ENCODE data around the gene ANKRD53. TPM values are rescaled to one million over a fixed set of nuclear protein-coding genes. Genes with fewer than 3 reads are reported as not detected.

The ANKRD53 gene
- total RNA-seq, 1 donor from 2014 or later: 2.5 TPM

DNA sequence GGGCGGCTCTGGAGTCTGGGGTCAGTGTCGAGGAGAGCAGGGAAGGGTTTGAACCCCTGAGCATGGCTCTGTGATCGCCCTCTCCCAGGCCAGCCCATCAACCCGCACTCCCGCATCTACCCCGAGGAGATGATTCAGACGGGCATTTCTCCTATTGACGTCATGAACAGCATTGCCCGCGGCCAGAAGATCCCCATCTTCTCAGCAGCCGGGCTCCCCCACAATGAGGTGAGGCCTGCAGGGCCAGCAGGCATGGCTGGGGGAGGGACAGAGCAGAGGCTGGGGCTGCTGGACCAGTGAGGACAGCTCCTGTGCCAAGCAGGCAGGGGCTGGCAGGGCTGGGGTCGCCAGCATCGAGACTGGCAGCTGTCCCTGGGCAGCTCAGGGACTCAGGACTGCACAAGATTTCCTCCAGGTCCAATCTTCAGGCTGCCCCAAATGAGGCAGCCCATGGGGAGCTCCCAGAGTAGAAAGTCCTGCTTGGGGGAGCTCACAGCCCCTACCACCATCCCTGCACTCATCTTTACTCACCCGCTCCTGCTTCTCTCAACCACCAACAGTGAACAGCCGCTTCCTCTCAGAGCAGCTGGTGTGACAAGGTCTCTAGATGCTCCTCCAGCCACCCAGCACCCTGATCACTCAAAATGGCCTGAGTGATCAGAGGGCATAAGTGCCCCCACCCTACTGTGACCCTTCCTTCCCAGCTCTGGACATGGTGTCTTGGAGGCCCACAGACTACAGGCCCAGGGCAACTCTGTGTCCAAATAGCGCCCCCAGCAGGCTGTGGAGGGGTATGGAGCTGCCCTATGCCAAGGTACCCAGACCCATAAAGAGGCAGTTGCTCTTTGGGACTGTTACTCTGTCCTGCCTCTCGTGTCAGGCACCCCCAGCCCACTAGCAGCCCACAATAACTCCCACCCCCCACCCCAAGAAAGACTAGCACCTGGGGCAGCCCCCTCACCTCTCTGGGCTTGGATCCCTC lies 18.3 kb upstream of the ANKRD53 start:
- Mint-ChIP-seq H3K27ac (no peak overlapping the region), H3K27me3 (peaks cover 39% of the 10 kb centered on the region), H3K4me1 (peaks cover 10% of the 10 kb centered on the region), H3K4me3 (no peak overlapping the region), H3K36me3 (ENCODE audit: low read depth) (no peaks in the 10 kb centered on the region), H3K9me3 (no peaks in the 10 kb centered on the region)
- DNase-seq (no peak), ATAC-seq (ENCODE audit: low read depth) (no peak)
- POLR2A ChIA-PET: no interaction called here
- intact Hi-C loops (cut with micrococcal nuclease): no loop called here
- TF ChIP-seq, protein P1, sequence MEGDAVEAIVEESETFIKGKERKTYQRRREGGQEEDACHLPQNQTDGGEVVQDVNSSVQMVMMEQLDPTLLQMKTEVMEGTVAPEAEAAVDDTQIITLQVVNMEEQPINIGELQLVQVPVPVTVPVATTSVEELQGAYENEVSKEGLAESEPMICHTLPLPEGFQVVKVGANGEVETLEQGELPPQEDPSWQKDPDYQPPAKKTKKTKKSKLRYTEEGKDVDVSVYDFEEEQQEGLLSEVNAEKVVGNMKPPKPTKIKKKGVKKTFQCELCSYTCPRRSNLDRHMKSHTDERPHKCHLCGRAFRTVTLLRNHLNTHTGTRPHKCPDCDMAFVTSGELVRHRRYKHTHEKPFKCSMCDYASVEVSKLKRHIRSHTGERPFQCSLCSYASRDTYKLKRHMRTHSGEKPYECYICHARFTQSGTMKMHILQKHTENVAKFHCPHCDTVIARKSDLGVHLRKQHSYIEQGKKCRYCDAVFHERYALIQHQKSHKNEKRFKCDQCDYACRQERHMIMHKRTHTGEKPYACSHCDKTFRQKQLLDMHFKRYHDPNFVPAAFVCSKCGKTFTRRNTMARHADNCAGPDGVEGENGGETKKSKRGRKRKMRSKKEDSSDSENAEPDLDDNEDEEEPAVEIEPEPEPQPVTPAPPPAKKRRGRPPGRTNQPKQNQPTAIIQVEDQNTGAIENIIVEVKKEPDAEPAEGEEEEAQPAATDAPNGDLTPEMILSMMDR (IDR thresholded peaks at IDR 0.05): no peak
- CTCF ChIA-PET: no interaction called here

DNA sequence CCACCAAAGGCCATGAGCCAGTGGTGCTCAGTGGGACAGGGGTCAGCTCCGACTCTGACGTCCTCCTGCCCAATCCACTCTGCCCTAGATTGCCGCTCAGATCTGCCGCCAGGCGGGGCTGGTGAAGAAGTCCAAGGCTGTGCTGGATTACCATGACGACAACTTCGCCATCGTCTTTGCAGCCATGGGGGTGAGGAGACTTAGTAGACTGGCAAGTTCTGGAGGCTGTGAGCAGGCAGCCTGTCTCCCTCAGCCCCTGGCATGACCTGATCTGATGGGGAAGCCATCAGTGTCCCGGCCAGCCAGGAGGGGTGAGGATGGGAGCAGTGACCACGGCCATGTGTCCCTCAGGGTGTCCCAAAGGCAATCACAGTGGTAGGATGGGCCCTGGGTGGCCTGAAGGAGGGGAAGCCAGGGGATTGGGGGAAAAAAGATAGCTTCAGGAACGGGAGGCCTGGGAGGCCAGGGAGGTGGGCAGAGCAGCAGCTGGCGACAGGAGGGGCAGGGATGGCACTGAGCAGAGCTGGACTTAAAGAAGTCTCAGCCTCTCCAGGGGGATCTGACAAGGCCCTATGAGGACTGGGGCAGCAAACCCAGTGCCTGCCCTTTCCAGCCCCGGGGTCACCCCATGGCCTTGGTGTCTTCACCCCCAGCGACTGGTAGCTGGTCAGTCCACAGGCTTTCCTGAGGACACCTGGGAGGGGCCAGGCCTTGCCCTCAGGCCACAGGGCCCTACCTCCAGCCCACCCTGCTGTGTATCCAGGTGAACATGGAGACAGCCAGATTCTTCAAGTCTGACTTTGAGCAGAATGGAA lies 17.4 kb upstream of the ANKRD53 start:
- POLR2A ChIA-PET: no interaction called here
- H3K27me3 Mint-ChIP-seq: peaks cover 33% of the 10 kb centered on the region
- H3K36me3 Mint-ChIP-seq (ENCODE audit: low read depth): no peaks in the 10 kb centered on the region
- DNase-seq (no peak), ATAC-seq (ENCODE audit: low read depth) (no peak)
- CTCF ChIA-PET: interaction anchor here (0.6 to 1.0 kb wide), 3 partner anchors 15 to 114 kb away, joined by 3 to 4 read pairs (median 3); no protein-coding TSS in a partner anchor
- peaks cover 12% of the 10 kb centered on the region for H3K4me1 Mint-ChIP-seq
- intact Hi-C loops (cut with micrococcal nuclease): no loop called here
- no peaks in the 10 kb centered on the region for H3K9me3 Mint-ChIP-seq
- TF ChIP-seq, protein P1 (IDR thresholded peaks at IDR 0.05): no peak
- H3K4me3 Mint-ChIP-seq: no peak overlapping the region
- H3K27ac Mint-ChIP-seq: no peak overlapping the region

DNA sequence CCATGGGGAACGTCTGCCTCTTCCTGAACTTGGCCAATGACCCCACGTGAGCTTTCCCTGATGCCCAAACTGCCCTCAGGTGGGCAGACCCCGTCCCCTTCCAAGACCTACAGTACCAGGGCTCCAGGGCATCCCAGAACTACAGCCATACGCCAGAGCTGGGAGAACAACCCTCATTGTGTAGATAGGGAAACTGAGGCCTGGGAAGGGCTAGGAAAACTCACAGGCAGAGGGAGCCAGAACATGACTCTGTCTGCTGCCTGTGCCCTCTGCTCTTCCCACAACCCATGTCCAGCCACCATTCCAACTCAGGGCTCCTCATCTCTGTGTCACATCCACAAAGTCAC lies 16.8 kb upstream of the ANKRD53 start:
- Mint-ChIP-seq H3K36me3 (ENCODE audit: low read depth) (no peaks in the 10 kb centered on the region), H3K27me3 (peaks cover 32% of the 10 kb centered on the region), H3K4me3 (no peak overlapping the region), H3K9me3 (no peaks in the 10 kb centered on the region), H3K4me1 (peaks cover 12% of the 10 kb centered on the region), H3K27ac (no peak overlapping the region)
- intact Hi-C loops (cut with micrococcal nuclease): no loop called here
- ChIA-PET CTCF (interaction anchor here (0.6 to 1.0 kb wide), 3 partner anchors 15 to 114 kb away, joined by 3 to 4 read pairs (median 3); no protein-coding TSS in a partner anchor), POLR2A (no interaction called here)
- ATAC-seq (ENCODE audit: low read depth): no peak
- no peak for DNase-seq
- TF ChIP-seq, protein P1 (IDR thresholded peaks at IDR 0.05): no peak

DNA sequence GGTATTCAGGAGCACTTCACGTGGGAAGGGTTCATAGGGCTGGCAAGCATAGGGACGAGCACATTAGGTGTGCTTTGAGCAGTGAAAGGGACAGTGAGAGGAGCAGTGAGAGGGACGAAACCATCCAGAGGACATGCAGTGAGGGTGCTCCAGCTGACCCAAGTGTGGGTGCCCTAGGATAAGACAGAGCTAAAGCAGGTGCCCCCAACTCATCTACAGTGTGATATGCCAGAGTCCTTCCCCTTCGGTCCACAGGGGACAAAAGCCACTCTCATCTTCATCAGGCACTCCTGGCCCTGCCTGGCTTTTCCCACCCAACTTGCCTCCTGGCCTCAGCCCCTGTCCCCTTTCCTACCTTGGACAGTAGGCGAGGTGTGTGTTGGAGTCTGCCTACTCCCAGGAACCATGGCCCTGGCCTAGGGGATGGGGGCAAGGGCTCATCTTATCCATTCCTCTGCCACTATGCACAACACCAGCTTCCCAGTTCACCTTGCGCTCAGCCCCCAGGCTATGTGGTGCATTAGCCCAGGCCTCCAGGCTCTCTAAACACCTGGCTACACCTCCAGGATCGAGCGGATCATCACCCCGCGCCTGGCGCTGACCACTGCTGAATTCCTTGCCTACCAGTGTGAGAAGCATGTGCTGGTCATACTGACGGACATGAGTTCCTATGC lies 16.1 kb upstream of the ANKRD53 start:
- ChIA-PET CTCF (interaction anchor here (1.1 kb wide), 1 partner anchor 40 kb away, joined by 3 read pairs; no protein-coding TSS in a partner anchor), POLR2A (no interaction called here)
- TF ChIP-seq, protein P1 (IDR thresholded peaks at IDR 0.05): no peak
- Mint-ChIP-seq H3K9me3 (no peaks in the 10 kb centered on the region), H3K36me3 (ENCODE audit: low read depth) (no peaks in the 10 kb centered on the region), H3K27ac (no peak overlapping the region), H3K4me3 (no peak overlapping the region), H3K27me3 (peaks cover 30% of the 10 kb centered on the region), H3K4me1 (peaks cover 12% of the 10 kb centered on the region)
- DNase-seq: no peak
- ATAC-seq (ENCODE audit: low read depth): no peak
- intact Hi-C loops (cut with micrococcal nuclease): no loop called here
